Natural killer cell (primary cell): ENCODE results near the gene TIAM1. TPM values are rescaled to one million over a fixed set of nuclear protein-coding genes. Genes with fewer than 3 reads are reported as not detected.
A peak's percentile ranks its signal among the peaks of the same experiment; 100 is the strongest.

ENCODE experiments used
- ATAC-seq, 3 donors: fragments of 150-1000 bp in 2 of 3; fragments of 200-7000 bp in 1 of 3; cut with Tn5 transposase; 1 replicate in 1 of 3; 2 replicates in 2 of 3; pipeline ENCODE4 v1.10.0; 2021; ENCODE audit warnings: mild to moderate bottlenecking in 2 of 3, moderate library complexity in 2 of 3
- DNase-seq, 2 donors: peaks; one replicate each; pipeline versions ENCODE4 v3.0.0 to v3.0.0-alpha.2; 2013 to 2021; ENCODE audit warnings: mixed read lengths in 1 of 2
- H3K27ac ChIP-seq: one replicate; pipeline ENCODE4 v1.5.1; 2013; ENCODE audit warnings: mild to moderate bottlenecking, low read length
- H3K27me3 ChIP-seq: one replicate; pipeline ENCODE4 v1.6.1; 2013; ENCODE audit warnings: low read length; ENCODE audit not compliant: control insufficient read depth, insufficient read depth
- H3K36me3 ChIP-seq: one replicate; pipeline ENCODE4 v1.6.1; 2013; ENCODE audit warnings: low read length; ENCODE audit not compliant: control insufficient read depth, insufficient read depth
- H3K4me1 ChIP-seq: one replicate; pipeline ENCODE4 v1.6.1; 2013; ENCODE audit warnings: low read length; ENCODE audit not compliant: control insufficient read depth, insufficient read depth
- H3K4me3 ChIP-seq: one replicate; pipeline ENCODE4 v1.5.1; 2013; ENCODE audit warnings: low read length
- H3K9me3 ChIP-seq: one replicate; pipeline ENCODE4 v1.6.1; 2013; ENCODE audit warnings: low read length; ENCODE audit not compliant: control insufficient read depth, insufficient read depth
- H3K27ac Mint-ChIP-seq, 2 donors: one replicate each; pipeline ENCODE4 v1.8.0; 2022; ENCODE audit warnings: mild to moderate bottlenecking in 2 of 2, mixed read lengths in 2 of 2, moderate library complexity in 1 of 2
- H3K27me3 Mint-ChIP-seq, 2 donors: one replicate each; pipeline ENCODE4 v1.8.0; 2022; ENCODE audit warnings: low read depth in 2 of 2, mixed read lengths in 2 of 2
- H3K36me3 Mint-ChIP-seq: one replicate; pipeline ENCODE4 v1.8.0; 2022; ENCODE audit warnings: mixed read lengths
- H3K4me1 Mint-ChIP-seq, 2 donors: one replicate each; pipeline ENCODE4 v1.8.0; 2022; ENCODE audit warnings: mixed read lengths in 2 of 2
- H3K4me3 Mint-ChIP-seq: one replicate; pipeline ENCODE4 v1.8.0; 2022; ENCODE audit warnings: mild to moderate bottlenecking, moderate library complexity, mixed read lengths
- H3K9me3 Mint-ChIP-seq, 2 donors: one replicate each; pipeline ENCODE4 v1.8.0; 2022; ENCODE audit warnings: mixed read lengths in 2 of 2
- CTCF ChIP-seq: fragments of 200-600 bp; IDR thresholded peaks from one replicate; pipeline ENCODE4 v1.8.0; 2022; ENCODE audit warnings: antibody characterized with exemption
- WGBS: methylation state at CpG from one replicate; pipeline ENCODE4 v1.1.7; 2013; ENCODE audit warnings: missing lambda C conversion rate; ENCODE audit not compliant: insufficient coverage; 5-methylcytosine and 5-hydroxymethylcytosine counted together
- intact Hi-C: fragments of 100-400 bp; cut with micrococcal nuclease; formaldehyde crosslinking; loops from one replicate; pipeline ENCODE4 v1.14.2; 2022
- total RNA-seq, 4 donors: library from RNA; stranded (reverse); fragments of 120-200 nt in 1 of 4; gene quantifications; one replicate each; pipeline versions ENCODE4 v1.2.3 to v1.2.4, GENCODE V29; 2013 to 2022

The TIAM1 gene
- total RNA-seq, 3 donors from 2014 or later (not counting 1 experiment from before 2014, with no cell fraction given) = 19.1 to 32.3 (median 19.4) TPM

- H3K4me1 Mint-ChIP-seq = peaks cover 25 to 28% of the 10 kb centered on the region in 2 donors
Measured at GRCh38 chr21:31356440-31356839, 12.4 kb upstream of the TIAM1 start.

GRCh38 chr21:31354604-31355443 is 10.8 kb upstream of the TIAM1 start:
- TF ChIP-seq CTCF = no peak
- Mint-ChIP-seq H3K4me3 (peak overlapping the region; percentile 60), H3K4me1 (peaks cover 25 to 28% of the 10 kb centered on the region in 2 donors), H3K9me3 (peaks cover 0 to 4% of the 10 kb centered on the region in 2 donors), H3K27me3 (no peaks in the 10 kb centered on the region), H3K27ac (peak overlapping the region; percentile 78 to 79), H3K36me3 (no peaks in the 10 kb centered on the region)
- Histone ChIP-seq H3K4me3 (no peak overlapping the region), H3K27ac (peak overlapping the region; percentile 48), H3K27me3 (no peaks in the 10 kb centered on the region), H3K36me3 (no peaks in the 10 kb centered on the region), H3K9me3 (no peaks in the 10 kb centered on the region), H3K4me1 (peaks cover 34% of the 10 kb centered on the region)
- WGBS = 36% methylated on average over 8 of the region's 10 CpGs
- peak; percentile 31 to 87 for DNase-seq
- intact Hi-C loops = no loop called here
- ATAC-seq = peak; percentile 82 to 88 (median 82)

More at GRCh38 chr21:31356440-31356839, 12.4 kb upstream of the TIAM1 start:
- Mint-ChIP-seq H3K4me3 (no peak overlapping the region), H3K27ac (no peak overlapping the region), H3K36me3 (no peaks in the 10 kb centered on the region), H3K27me3 (no peaks in the 10 kb centered on the region), H3K9me3 (peaks cover 0 to 7% of the 10 kb centered on the region in 2 donors)
- ATAC-seq (no peak), DNase-seq (no peak)
- WGBS = 93% methylated on average over 4 of the region's 4 CpGs
- no peak for TF ChIP-seq CTCF
- Histone ChIP-seq H3K4me1 (peaks cover 34% of the 10 kb centered on the region), H3K4me3 (no peak overlapping the region), H3K36me3 (no peaks in the 10 kb centered on the region), H3K27ac (no peak overlapping the region), H3K27me3 (no peaks in the 10 kb centered on the region), H3K9me3 (no peaks in the 10 kb centered on the region)
- intact Hi-C loops = no loop called here

GRCh38 chr21:31354122-31354521 is 10.1 kb upstream of the TIAM1 start:
- Histone ChIP-seq H3K27me3 (no peaks in the 10 kb centered on the region), H3K36me3 (no peaks in the 10 kb centered on the region), H3K9me3 (no peaks in the 10 kb centered on the region), H3K27ac (peak overlapping the region; percentile 48), H3K4me3 (no peak overlapping the region), H3K4me1 (peaks cover 34% of the 10 kb centered on the region)
- intact Hi-C loops = no loop called here
- TF ChIP-seq CTCF = no peak
- Mint-ChIP-seq H3K36me3 (no peaks in the 10 kb centered on the region), H3K9me3 (no peaks in the 10 kb centered on the region), H3K27ac (peak overlapping the region; percentile 78 to 79), H3K27me3 (no peaks in the 10 kb centered on the region), H3K4me3 (peak overlapping the region; percentile 60), H3K4me1 (peaks cover 25 to 28% of the 10 kb centered on the region in 2 donors)
- WGBS = 64% methylated on average over 4 of the region's 4 CpGs
- ATAC-seq = no peak
- DNase-seq = no peak
